SK-N-MC (cell line): Measurements from ENCODE around the gene MAEA.

Source experiments
- EZH2 ChIP-seq: fragments of 200-600 bp; sonication (generic); IDR thresholded peaks from one replicate; pipeline ENCODE4 v1.6.1; 2017; ENCODE audit warnings: antibody characterized with exemption
- FOXP2 ChIP-seq: optimal IDR thresholded peaks from 2 replicates; pipeline ENCODE3; 2011; ENCODE audit warnings: mild to moderate bottlenecking, moderate library complexity; ENCODE audit not compliant: insufficient read depth; ENCODE audit errors: extremely low read length, control extremely low read depth
- POLR2AphosphoS5 ChIP-seq: IDR thresholded peaks from 2 replicates; pipeline ENCODE4 v1.6.1; 2012; ENCODE audit warnings: mild to moderate bottlenecking, low read depth, low read length, borderline replicate concordance

GRCh38 chr4:1331591-1332353 is 42.1 kb downstream of the MAEA start:
- TF ChIP-seq EZH2 (no peak), POLR2AphosphoS5 (no peak), FOXP2 (no peak)
